Middle frontal gyrus (tissue), 1 donor: ENCODE results near the gene VDR.

Source experiments
- DNase-seq: peaks from one replicate; pipeline ENCODE4 v3.0.0-alpha.2; 2015; ENCODE audit warnings: low spot score; ENCODE audit errors: extremely low spot score

Gene VDR

DNA sequence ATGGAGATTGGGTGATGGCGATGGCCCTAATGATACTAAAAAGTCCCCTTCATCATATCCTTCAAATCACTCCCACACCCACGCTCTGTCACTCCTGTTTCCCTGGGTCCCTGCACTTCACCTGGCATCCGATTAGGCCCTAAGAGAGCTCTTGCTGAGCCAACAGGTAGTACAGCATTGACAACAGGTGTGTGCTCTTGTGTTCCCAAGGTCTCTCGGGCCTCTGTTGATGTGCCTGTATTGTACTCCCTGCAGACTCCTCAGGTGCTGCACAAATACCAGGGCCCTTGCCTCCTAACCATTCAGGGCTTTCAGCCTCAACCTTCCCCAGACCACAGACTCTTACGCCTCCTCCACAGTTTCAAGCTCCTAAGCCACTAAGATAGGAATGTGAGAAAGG lies 25.8 kb upstream of the VDR start:
- DNase-seq: no peak

DNA sequence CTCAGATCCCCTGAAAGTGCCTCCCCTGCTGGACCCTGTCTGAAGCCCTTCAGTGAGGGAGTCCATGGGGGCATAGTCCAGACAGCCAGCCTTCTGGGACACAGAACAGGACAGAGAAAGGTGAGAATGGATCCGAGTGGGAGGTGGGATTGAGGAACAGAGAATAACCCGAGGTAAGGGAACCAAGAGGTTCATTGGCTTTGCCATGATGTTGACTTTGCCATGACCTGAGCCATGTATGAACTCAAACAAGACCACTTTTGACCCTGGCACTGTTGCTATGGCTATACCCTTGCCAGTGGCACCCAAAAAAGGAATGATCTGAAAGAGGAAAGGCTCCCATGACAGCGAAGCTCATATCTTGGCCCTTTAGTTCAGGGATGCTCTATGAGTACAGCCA lies 22.6 kb upstream of the VDR start:
- DNase-seq: no peak

DNA sequence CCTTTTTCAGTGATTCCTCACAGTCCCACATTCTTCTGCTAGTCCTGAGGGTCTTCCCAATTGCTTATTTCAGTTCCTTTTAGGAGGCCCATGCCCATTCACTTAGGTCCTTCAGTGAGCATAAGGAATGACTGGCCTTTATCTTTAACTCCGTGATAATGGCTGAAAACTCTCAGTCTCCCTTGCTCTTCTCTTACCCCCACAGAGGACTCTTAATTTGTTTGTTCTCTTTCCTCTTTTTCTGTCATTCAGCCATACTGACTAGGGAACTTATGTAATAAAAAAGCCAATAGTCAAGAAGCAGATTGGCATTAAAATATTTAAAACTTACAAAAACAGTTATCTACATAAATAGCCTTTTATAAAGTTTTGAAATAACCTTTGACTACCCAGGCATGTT lies 17.1 kb upstream of the VDR start:
- no peak for DNase-seq

DNA sequence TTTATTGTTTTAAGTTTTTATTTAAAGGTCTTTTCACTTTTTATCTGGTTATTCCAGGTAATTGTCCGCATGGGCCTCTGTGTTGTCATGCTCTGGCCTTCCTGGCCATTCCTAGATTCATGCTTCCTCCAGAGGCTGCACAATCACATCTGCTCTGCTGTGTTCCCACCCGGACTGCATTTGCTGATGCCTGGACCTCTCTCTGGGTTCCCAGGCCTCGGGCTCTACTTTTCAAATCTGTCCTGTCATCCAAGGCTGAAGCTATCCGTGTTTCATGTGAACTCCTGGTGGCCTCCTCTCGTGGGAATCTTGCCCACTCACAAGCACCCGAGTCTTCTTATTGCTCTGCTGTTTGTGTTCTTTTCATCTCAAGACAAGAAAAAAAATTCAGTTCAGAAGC lies 16.1 kb upstream of the VDR start:
- no peak for DNase-seq

DNA sequence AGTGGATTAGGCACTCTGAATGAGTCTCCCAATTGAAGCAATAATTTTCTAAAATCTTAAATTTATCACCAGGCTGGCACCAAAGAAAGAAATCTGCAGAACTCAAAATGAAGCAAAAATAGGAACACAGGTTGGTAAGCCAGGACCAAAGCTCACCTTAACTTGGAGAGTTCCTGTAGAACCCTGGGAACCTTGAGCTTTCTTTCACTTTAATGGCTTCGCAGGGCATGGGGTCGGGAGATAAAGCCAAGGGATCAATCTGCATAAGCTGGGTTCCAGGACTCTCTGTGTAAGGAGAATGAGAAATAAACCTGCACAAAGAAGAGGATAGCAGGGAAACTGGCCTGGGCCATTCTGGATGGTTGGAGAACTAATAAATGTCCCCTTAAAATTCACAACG lies 8.3 kb upstream of the VDR start:
- no peak for DNase-seq

DNA sequence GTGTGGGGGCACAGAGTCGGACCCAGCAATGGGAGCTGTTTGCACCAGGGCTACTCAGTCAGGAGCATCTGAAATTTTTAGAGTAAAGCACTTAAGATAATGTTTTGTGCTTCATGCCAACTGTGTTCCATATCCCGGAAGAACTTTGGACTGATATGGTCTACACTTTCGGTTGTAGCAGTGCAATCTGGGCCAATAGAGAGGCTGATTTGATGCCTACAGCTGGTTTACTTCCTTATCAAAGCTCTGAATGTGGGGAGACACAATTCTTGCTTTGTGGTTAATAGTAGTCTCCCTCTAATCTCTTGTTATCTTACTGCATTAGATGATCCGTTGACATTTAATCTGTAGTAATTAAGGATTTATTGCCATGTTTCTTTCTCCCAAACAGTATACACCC lies 7.8 kb upstream of the VDR start:
- no peak for DNase-seq

DNA sequence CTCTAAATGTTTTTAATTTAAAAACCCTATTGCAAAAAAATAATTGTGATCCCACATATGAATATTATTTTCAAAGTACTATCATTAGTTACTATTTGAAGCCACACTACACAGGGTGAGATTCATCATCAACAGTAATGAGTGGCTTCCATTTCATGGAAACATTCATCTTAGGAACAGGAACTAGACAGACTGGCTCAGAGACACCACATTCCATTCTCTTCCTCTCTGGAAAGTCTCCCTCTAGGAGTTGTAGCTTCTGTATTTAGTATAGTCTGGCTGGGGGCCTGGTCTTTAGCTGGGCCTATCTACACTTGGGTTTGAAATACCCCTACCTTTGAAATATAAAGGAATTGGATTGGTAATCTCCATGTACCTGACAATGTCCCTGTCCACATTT lies 6.2 kb upstream of the VDR start:
- DNase-seq: no peak

DNA sequence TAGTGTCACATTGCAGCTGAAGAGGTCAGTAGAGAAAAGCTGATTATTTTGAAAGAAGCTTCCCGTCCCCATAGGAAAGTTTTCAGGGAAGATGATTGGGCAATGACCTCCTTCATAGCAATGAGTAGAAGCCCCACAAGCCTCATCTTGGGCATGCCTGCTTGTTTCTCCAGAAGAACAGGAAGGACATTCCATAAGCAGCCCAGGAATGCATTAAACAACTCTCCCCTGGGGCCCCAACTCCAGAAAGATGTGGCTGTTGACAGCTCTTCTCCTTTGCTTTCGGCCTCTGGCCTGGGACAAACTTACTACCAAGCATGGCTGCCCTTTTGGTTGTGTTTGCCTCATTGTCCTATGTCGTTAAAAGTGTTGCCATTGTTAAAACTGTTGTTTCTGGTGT lies 5.7 kb upstream of the VDR start:
- DNase-seq: no peak

DNA sequence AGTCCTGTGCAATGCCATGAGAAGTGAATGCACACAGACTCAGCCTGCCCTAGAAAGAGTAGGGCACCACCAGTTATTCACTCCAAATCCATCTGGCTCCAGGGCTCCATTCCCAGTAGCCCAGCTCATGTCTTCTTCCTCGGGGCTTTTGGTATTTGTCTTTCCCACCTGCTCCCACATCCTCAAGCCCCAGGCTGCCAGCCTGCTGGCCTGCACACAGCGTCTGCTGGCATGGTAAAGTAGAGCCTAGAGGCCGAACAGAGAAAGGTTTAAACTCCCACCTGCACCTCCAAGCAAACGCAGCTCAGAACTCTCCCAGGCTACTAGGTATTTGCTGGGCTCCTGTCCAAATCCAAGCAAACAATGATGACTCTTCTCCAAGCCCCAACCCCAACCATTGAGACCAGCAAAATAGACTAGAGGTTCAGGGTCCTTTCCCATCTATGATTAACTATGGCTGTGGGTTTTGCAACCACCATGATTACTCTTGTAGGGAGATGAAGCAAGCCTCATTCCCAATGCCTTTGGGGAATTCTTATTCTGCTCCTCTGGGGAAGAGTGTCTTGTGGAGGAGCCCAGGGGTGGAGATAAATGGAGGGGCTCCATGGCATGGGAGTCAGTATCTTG lies 5.2 kb upstream of the VDR start:
- DNase-seq: no peak

DNA sequence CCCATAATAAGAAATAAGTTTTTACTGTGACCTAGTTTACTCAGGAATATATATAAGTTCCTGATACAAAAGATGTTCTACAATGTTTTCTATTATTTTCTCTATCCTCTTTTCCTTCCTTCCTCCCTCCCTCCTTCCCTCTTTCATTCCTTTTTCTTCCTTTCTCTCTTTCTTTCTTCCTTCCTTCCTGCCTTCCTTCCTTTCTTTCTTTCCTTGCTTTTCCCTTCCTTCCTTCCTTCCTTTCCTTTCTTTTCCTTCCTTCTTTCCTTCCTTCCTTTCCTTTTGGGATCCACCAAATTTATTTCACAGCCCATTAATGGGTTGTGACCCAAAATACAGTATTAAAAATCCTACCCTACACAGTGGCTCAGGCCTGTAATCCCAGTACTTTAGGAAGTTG lies 3.9 kb upstream of the VDR start:
- no peak for DNase-seq

DNA sequence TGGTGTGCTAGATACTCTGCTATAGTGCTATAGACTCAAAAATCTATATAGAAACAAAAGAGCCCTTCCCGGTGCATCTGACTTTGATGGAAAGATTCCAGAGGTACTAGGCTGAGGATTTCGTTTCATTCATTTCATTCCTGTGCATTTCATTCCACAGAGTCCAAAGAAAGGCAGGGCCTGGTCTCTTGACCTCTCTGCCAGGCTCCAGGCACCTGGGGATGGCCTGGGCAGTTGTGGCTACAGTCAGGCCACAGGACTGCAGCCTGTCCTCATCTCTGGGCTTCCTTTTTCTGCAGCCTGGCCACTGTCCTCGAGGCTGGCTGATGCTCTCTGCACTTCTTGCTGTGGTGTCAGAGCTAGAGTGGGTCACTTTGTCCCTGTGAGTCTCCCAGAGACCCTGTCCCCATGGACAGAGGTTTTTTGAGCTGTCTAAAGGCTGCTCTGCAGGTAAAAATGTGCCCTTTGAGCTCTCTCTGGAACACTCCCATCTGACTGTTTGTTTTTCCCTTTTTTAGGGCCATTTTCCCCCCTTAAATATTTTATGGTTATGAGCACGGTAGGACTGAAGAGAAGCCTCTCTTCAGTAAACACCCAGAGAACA lies 3.2 kb upstream of the VDR start:
- DNase-seq: no peak

DNA sequence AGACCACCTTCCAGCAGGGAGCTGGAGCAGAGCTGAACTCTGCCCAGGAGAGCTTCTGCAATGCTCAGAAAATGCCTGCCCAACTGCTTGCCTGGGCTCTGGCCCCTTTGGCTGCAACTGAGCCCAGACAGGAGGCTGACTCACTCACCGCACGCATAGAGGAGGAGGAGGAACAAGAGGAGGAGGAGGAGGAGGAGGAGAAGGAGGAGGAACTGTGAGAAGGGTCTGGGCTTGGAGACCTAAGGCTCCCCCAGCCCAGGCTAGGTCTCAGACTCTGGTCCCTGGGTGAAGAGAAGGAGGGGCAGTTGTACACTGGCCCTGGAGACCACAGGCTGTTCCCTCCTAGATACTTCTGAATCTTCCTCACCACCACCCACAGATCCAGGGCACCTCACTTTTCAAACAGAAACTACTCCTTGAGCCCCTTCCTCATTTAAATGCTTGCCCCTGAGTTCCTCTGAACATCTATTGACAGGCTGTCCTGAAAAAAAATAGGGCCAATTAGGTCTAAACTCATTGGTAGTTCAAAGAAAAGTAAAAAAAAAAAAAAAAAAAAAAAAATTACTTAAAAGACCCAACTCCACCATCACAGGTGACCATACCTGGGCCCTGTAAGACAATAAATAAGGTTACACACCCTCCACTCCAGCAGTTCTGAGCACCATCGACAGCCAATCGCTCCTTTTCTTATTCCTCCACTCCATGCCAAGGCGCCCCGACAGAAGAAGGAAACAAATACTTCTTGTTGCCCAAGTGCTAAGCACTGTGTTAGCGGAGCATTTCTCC lies 674 bp downstream of the VDR start:
- DNase-seq: no peak

DNA sequence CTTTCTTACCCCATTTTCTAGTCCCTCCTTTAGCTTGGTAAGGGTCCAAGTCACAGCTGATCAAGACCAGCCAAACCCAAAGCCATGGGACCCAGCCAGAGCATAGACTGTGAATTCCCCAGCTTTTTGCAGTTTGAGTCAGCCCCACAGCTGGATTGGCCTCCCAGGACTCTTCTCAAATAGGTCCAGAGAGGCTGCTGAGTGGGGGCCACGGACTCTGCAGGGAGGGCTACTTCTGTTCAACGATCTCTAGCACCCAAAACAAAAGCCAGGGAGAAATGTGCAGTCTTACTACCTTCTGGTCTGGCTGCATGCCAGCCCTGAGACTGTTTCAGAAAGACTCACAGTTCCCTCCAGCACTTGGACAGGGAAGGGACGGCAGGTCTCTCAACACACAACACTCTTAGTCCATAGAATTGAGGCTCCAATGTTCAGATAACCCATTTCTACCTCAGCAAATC lies 1.6 kb downstream of the VDR start:
- DNase-seq: no peak

DNA sequence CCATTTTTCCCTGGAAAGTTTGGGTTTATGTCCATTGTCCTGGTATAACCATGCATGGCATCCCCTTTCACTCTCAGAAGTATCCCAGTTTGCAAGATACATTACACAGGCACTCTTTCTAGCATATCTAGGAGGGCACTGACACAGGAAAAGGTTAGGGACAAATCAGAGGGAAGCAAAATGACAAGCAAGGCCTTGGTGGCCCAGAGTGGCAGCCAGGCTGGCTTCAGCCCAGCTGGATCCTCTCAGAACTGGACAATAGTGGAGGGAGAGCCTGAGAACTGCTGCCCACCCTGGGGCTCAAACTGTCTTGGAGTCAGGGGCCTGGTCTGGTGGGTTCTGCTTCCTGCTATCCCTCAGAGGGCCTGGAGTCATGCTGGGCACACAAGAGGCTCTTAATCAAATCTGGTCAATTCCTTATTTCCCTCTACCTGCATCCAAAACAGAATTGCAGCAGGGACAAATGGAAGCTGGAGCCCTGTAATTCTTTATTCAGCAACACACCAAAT lies 2.6 kb downstream of the VDR start:
- DNase-seq: no peak

DNA sequence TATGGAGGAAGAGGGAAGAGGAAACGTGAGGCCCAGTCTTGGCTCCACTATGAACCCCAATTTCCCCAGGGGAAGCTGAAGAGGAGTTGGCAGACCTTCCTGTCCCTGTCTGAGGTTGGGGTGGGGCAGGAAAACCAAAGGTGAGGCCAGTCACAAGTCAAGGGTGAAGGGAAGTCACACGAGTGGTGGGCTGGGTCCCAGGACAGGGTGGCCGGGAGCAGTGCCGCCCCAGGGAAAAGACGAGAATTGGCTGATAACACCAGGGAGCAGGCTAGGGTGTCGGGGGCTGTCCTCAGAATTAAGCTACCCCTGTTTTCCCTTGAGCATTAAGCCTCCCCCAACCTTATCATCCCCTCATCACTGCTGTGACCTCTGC lies 3.1 kb downstream of the VDR start:
- DNase-seq: no peak

DNA sequence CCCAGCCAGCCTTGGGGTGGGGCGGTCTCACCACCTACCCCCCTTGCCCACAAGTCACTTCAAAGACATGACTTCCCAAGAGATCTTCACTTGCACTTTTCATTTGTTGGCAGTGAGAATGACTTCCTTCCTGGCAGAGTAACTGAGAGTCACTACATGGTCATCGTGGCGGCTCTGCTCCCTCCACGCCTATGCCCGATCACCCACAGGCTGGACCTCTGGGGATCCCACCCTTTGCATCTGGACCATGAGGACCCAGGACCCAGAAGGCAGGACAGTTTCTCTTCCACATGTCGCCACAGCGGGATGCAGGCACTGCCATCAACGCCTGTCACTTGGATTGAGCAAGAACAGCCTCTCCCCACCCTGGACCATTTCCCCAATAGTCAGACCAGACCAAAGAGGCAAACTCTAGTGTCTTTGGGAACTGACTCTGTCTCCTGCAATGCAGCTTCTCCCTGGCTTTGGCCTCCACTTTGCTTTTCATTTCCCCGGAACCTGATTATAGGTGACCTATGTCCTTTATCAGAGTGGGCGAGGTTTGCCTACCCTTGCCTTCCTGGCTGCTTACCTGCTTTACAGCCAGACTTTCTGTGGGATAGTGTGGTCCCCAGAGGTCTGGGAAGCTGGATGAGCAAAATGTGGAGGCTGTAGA lies 3.6 kb downstream of the VDR start:
- DNase-seq: no peak

DNA sequence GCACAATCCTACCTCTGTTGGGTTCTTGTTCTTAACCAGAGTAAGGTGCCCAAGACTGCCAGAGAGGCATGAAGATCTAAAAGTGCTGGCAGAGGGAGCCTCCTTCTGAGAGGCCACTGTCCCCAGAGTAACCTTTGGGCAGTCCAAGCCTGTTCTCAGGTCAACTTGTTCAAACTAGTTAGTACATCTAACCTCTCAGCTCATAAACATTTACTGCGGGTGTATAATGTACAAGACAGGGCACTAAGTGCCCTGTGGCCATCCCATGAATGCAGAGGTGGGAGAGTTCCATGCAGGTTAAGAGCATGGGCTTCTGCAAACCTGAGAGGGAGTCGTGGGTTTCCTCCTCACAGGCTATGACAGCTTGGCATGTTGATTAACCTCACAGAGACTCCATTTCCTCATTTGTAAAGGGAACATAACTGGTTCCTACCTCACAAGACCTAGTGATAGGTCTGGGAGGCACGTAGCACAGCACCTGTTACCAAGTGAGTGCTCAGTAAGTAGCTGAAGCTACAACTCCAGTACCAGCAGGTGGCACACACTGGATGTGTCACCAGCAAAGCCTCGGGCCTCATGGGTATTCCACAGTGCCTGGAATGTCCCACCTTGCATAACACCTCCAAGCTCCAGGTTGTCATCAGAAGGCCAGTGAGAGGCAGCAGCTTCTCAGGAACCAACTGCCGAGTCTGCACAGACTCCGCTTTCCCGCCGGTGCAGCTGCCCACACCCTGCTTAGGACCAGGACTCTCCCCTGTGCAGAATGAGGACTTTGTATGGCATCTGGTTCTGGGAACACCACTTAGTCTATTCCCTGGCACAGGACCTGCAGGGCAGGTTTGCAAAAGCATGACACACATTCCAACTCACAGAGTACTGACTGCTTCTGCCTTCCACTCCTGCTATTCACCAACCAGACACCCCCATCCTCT lies 4.4 kb downstream of the VDR start:
- DNase-seq: no peak

DNA sequence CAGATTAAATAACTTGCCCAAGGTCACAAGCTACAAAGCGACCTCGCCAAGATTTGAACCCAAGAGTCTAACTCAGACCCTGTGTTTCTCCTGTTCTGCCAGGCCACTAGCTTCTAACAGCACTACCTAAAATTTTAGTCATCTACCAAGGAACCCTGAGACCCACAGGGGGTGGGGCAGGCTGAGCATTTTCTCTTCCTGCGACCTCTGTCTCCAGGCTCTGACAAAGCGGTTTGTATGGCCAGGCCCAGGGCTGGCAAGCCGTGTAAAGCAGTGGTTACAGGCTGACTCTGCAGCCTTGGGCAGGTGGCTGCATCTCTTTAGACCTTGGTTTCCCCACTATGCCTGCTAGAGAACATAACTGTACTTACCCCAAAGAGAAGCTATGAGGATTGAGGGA lies 5.3 kb downstream of the VDR start:
- no peak for DNase-seq

DNA sequence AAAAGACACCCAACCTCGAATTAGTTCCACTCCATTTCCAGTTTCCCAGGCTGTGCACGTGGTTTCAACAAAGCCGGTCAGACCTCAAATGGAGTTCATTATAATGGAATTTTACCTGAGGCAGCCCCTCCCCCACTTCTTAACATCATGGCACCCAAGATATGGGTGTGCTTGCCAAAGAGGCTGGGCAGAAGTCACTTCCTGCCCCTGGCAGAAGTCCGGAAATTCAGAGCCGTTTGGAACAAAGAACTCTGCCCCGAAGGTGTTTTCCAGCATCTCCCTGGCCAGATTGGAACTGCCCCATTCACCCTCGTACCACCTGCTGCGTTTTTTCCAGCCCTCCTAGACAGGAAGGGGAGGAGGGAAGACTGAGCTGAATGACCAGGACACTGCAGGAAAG lies 8.2 kb downstream of the VDR start:
- DNase-seq: no peak

DNA sequence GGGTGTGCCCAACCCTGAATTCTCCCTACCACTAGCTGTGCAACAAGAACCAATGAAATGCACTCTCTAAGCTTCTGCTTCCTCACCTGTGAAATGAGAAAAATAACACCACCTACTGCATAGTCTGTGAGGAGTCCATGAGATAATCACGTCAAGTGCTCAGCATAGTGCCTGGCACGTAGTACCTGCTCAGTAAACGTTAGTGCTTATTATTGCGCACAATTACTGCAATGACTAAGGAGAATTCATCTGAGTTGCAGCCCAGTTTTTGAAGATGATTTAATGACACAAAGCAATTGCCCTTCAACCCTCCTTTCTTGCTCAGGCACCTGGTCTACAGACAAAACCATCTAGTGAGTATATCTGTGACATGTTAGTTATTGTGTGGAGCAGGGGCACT lies 8.8 kb downstream of the VDR start:
- no peak for DNase-seq

DNA sequence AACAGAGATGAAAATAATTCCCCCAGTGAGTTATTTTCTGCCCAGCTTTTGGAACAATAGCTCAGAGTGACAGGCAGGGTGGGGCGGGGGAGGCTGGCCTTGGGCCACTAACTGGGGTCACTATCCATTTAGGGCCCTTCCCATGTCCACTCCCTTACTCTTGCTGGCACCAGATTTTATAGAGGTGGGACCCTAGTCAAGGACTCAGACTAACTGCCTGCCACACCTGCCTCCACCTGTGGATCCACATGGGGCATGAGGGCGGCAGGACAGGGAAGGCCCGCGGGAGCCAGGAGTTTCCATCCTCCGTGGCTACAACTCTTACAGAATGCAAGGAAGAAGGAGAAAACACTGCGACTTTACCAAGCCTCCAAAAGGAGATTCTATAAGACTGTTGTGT lies 10.1 kb downstream of the VDR start:
- DNase-seq: no peak
